Measurements from ENCODE around the gene PDXDC1. TPM values are rescaled to one million over a fixed set of nuclear protein-coding genes. Genes with fewer than 3 reads are reported as not detected.
"Not testable (repeated sequence)": the region's sequence is repeated elsewhere in the genome, so short reads cannot be mapped to it uniquely, and the experiment has no call there.

The PDXDC1 gene
- total RNA-seq, 1 donor from 2014 or later = 123 TPM

- Mint-ChIP-seq H3K36me3 (ENCODE audit: low read depth, unreplicated experiment) (peaks cover 20% of the 10 kb centered on the region), H3K9me3 (ENCODE audit: unreplicated experiment) (no peaks in the 10 kb centered on the region), H3K4me1 (ENCODE audit: low read depth, unreplicated experiment) (peaks cover 10% of the 10 kb centered on the region), H3K27me3 (ENCODE audit: low read depth, unreplicated experiment) (no peaks in the 10 kb centered on the region), H3K4me3 (ENCODE audit: unreplicated experiment) (no peak overlapping the region), H3K27ac (ENCODE audit: unreplicated experiment) (no peak overlapping the region)
- TF ChIP-seq CTCF (IDR thresholded peaks at IDR 0.05; ENCODE audit: insufficient read depth, low read depth, low read length) = no peak
- no peak for TF ChIP-seq EZH2 (IDR thresholded peaks at IDR 0.05; ENCODE audit: insufficient read depth, low read length)
- Histone ChIP-seq H3K4me2 (ENCODE audit: low read length) (no peak overlapping the region), H3K9me3 (ENCODE audit: insufficient read depth, low read depth, low read length) (no peaks in the 10 kb centered on the region), H4K20me1 (ENCODE audit: insufficient read depth, low read length) (peaks cover 54% of the 10 kb centered on the region), H3K36me3 (ENCODE audit: insufficient read depth, low read length) (peaks cover 5% of the 10 kb centered on the region), H3K79me2 (ENCODE audit: insufficient read depth, low read length) (peaks cover 78% of the 10 kb centered on the region), H2AFZ (ENCODE audit: low read depth, low read length) (no peak overlapping the region), H3K27me3 (ENCODE audit: insufficient read depth, low read length) (no peaks in the 10 kb centered on the region), H3K4me1 (ENCODE audit: insufficient read depth, low read length) (no peaks in the 10 kb centered on the region), H3K27ac (ENCODE audit: low read depth, low read length) (no peak overlapping the region), H3K9ac (ENCODE audit: low read length) (no peak overlapping the region), H3K4me3 (ENCODE audit: insufficient read depth, low read depth, low read length) (no peak overlapping the region)
- no peak for FAIRE-seq
- no peak for DNase-seq (ENCODE audit: low read depth)
These were observed 74.9 kb downstream of the PDXDC1 start for GRCh38 chr16:15049581-15050180.

DNA sequence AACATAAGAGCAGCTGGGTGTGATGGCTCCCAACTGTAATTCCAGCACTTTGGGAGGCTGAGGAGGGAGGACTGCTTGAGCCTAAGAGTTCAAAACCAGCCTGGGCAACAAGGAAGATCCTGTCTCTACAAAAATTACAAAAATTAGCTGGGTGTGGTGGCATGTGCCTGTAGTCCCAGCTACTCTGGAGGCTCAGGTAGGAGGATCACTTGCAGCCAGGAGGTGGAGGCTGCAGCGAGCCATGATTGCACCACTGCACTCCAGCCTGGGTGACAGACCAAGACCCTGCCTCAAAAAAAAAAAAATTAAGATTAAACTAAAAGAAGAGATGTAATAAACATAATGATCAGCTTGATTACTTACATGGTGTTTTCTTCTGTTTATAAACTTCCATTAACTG is 75.6 kb downstream of the PDXDC1 start:
- H3K27ac Mint-ChIP-seq (ENCODE audit: unreplicated experiment); H3K4me2 ChIP-seq (ENCODE audit: low read length); H3K9me3 Mint-ChIP-seq (ENCODE audit: unreplicated experiment); DNase-seq (ENCODE audit: low read depth); H3K9ac ChIP-seq (ENCODE audit: low read length); H3K36me3 ChIP-seq (ENCODE audit: insufficient read depth, low read length); H3K27ac ChIP-seq (ENCODE audit: low read depth, low read length); H3K4me3 Mint-ChIP-seq (ENCODE audit: unreplicated experiment); H3K4me3 ChIP-seq (ENCODE audit: insufficient read depth, low read depth, low read length); H2AFZ ChIP-seq (ENCODE audit: low read depth, low read length); H3K9me3 ChIP-seq (ENCODE audit: insufficient read depth, low read depth, low read length); H3K4me1 ChIP-seq (ENCODE audit: insufficient read depth, low read length); FAIRE-seq; H3K4me1 Mint-ChIP-seq (ENCODE audit: low read depth, unreplicated experiment); H3K27me3 ChIP-seq (ENCODE audit: insufficient read depth, low read length); H3K27me3 Mint-ChIP-seq (ENCODE audit: low read depth, unreplicated experiment): not testable (repeated sequence)
- peaks cover 20% of the 10 kb centered on the region for H3K36me3 Mint-ChIP-seq (ENCODE audit: low read depth, unreplicated experiment)
- Histone ChIP-seq H3K79me2 (ENCODE audit: insufficient read depth, low read length) (peaks cover 86% of the 10 kb centered on the region), H4K20me1 (ENCODE audit: insufficient read depth, low read length) (peaks cover 54% of the 10 kb centered on the region)

DNA sequence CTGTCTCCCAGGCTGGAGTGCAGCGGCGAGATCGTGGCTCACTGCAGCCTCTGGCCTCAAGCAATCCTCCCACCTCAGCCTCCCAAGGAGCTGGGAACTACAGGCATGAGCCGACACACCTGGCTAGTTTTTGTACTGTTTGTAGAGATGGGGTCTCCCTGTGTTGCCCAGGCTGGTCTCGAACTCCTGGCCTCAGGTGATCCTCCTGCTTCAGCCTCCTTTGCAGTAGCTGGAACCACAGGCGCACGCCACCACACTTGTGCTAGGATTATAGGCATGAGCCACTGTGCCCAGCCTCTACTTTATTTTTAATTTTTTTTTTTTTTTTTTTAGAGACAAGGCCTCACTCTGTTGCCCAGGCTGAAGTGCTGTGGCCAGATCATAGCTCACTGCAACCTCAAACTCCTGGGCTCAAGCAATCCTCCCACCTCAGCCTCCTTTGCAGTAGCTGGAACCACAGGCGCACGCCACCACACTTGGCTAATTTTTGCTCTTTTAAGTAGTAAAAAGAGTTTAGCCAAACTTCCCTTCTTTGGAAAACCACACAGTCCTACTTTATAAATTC is 76.6 kb downstream of the PDXDC1 start:
- Histone ChIP-seq H3K36me3 (ENCODE audit: insufficient read depth, low read length) (no peaks in the 10 kb centered on the region), H3K4me2 (ENCODE audit: low read length) (no peak overlapping the region), H3K9ac (ENCODE audit: low read length) (no peak overlapping the region), H3K79me2 (ENCODE audit: insufficient read depth, low read length) (peaks cover 84% of the 10 kb centered on the region), H3K27me3 (ENCODE audit: insufficient read depth, low read length) (no peaks in the 10 kb centered on the region), H3K27ac (ENCODE audit: low read depth, low read length) (no peak overlapping the region), H2AFZ (ENCODE audit: low read depth, low read length) (no peak overlapping the region), H3K4me3 (ENCODE audit: insufficient read depth, low read depth, low read length) (no peak overlapping the region), H3K4me1 (ENCODE audit: insufficient read depth, low read length) (no peaks in the 10 kb centered on the region), H3K9me3 (ENCODE audit: insufficient read depth, low read depth, low read length) (no peaks in the 10 kb centered on the region), H4K20me1 (ENCODE audit: insufficient read depth, low read length) (peaks cover 46% of the 10 kb centered on the region)
- peaks cover 7% of the 10 kb centered on the region for H3K4me1 Mint-ChIP-seq (ENCODE audit: low read depth, unreplicated experiment)
- TF ChIP-seq EZH2 (IDR thresholded peaks at IDR 0.05; ENCODE audit: insufficient read depth, low read length) = no peak
- no peak for TF ChIP-seq CTCF (IDR thresholded peaks at IDR 0.05; ENCODE audit: insufficient read depth, low read depth, low read length)
- FAIRE-seq (no peak), DNase-seq (ENCODE audit: low read depth) (no peak)
- no peak overlapping the region for H3K27ac Mint-ChIP-seq (ENCODE audit: unreplicated experiment)
- peaks cover 3% of the 10 kb centered on the region for H3K9me3 Mint-ChIP-seq (ENCODE audit: unreplicated experiment)
- no peaks in the 10 kb centered on the region for H3K27me3 Mint-ChIP-seq (ENCODE audit: low read depth, unreplicated experiment)
- no peak overlapping the region for H3K4me3 Mint-ChIP-seq (ENCODE audit: unreplicated experiment)
- peaks cover 12% of the 10 kb centered on the region for H3K36me3 Mint-ChIP-seq (ENCODE audit: low read depth, unreplicated experiment)

Measured in astrocyte (in vitro differentiated cells and primary cell).